ENCODE data around the gene MYD88. TPM values are rescaled to one million over a fixed set of nuclear protein-coding genes. Genes with fewer than 3 reads are reported as not detected.

Gene MYD88
- total and polyA plus RNA-seq, 9 of the 15 experiments (the other 6 are each of a cell fraction or from before 2014, with no cell fraction given): 3.2 to 47.3 (median 27.6) TPM

- no peak for TF ChIP-seq IFI16 (CRISPR knock-in tag; IDR thresholded peaks at IDR 0.05)
- no peak; the same call in 1 of the 2 replicates for TF ChIP-seq CAMTA2 (CRISPR knock-in tag; conservative IDR thresholded peaks at IDR 0.05)
- no peak for TF ChIP-seq ZZZ3 (IDR thresholded peaks at IDR 0.05)
- TF ChIP-seq ZNF3 (CRISPR knock-in tag; IDR thresholded peaks at IDR 0.05): no peak
- TF ChIP-seq SP1 (CRISPR knock-in tag; IDR thresholded peaks at IDR 0.05): peak; percentile 98
- no peak for TF ChIP-seq ZNF165 (CRISPR knock-in tag; IDR thresholded peaks at IDR 0.05; ENCODE audit: borderline replicate concordance)
- no peak for TF ChIP-seq SMARCA5 (IDR thresholded peaks at IDR 0.05)
- TF ChIP-seq CTCF (IDR thresholded peaks at IDR 0.05 in 2 of 3, conservative IDR thresholded peaks at IDR 0.05 in 1 of 3; ENCODE audit: insufficient read depth in 2 of 3, low read depth in 1 of 3, low read length in 3 of 3): peak in 1 of 3 experiments; percentile 12; a peak in 1 of 6 replicates
- no peak for TF ChIP-seq KAT7 (CRISPR knock-in tag; IDR thresholded peaks at IDR 0.05; ENCODE audit: borderline replicate concordance)
- TF ChIP-seq MCM3 (IDR thresholded peaks at IDR 0.05): no peak
- TF ChIP-seq RBM25 (IDR thresholded peaks at IDR 0.05; ENCODE audit: low read depth, low read length, severe bottlenecking): peak; percentile 85
- peak; percentile 52 to 91; a peak in 3 of 4 replicates for TF ChIP-seq MAZ (CRISPR knock-in tag; conservative IDR thresholded peaks at IDR 0.05 in 1 of 2, IDR thresholded peaks at IDR 0.05 in 1 of 2)
- TF ChIP-seq ZBTB33 (CRISPR knock-in tag; IDR thresholded peaks at IDR 0.05): no peak; the same call in 1 of the 2 replicates
- TF ChIP-seq RBBP5 (IDR thresholded peaks at IDR 0.05; ENCODE audit: borderline replicate concordance, insufficient read depth, low read length, poor library complexity, severe bottlenecking): no peak
- TF ChIP-seq SUPT5H (IDR thresholded peaks at IDR 0.05): peak; percentile 89
- TF ChIP-seq BCOR (IDR thresholded peaks at IDR 0.05): no peak
- TF ChIP-seq POLR2G (IDR thresholded peaks at IDR 0.05; ENCODE audit: low read depth, low read length): peak; percentile 92
- TF ChIP-seq ZBTB34 (CRISPR knock-in tag; IDR thresholded peaks at IDR 0.05): no peak
- TF ChIP-seq STAG1 (CRISPR knock-in tag; IDR thresholded peaks at IDR 0.05; ENCODE audit: borderline replicate concordance): no peak
- TF ChIP-seq ZNF24 (IDR thresholded peaks at IDR 0.05): no peak
Measured at GRCh38 chr3:38164952-38165721, 26.7 kb downstream of the MYD88 start, which contains the start of gene OXSR1 (continued).
